Left renal pelvis (tissue), 4 donors: ENCODE measurements around the gene FBXW12. TPM values are rescaled to one million over a fixed set of nuclear protein-coding genes. Genes with fewer than 3 reads are reported as not detected.
"Not testable (repeated sequence)": the region's sequence is repeated elsewhere in the genome, so short reads cannot be mapped to it uniquely, and the experiment has no call there.

Source experiments
- DNase-seq, 4 donors: peaks; one replicate each; pipeline ENCODE4 v3.0.0-alpha.2; 2013; ENCODE audit warnings: low read depth in 4 of 4, low spot score in 3 of 4
- polyA plus RNA-seq, 4 donors: library from polyadenylated mRNA; unstranded; fragments of 120-200 nt; gene quantifications; one replicate each; pipeline ENCODE4 v1.2.1, GENCODE V29; 2013; ENCODE audit not compliant: insufficient read length in 4 of 4

The FBXW12 gene
- polyA plus RNA-seq: under 1 TPM; 0.08 to 0.84 (median 0.50) TPM

- DNase-seq: no peak
Observed at GRCh38 chr3:48371651-48372376, at the start of gene FBXW12. Gene FBXW12, plus strand, starts transcription at chr3:48372219. Its CDS starts 549 bp downstream, at chr3:48372768.

GRCh38 chr3:48331706-48332435, 40.1 kb upstream of the FBXW12 start:
- DNase-seq: not testable (repeated sequence)

- not testable (repeated sequence) for DNase-seq
Observed at GRCh38 chr3:48333346-48334245, 38.4 kb upstream of the FBXW12 start, which contains the start of gene SPINK8. Gene SPINK8, minus strand, starts transcription at chr3:48333661. Its CDS starts 5,320 bp downstream, at chr3:48328341.

- DNase-seq: no peak
Observed at GRCh38 chr3:48334605-48335004, 37.4 kb upstream of the FBXW12 start.

GRCh38 chr3:48335286-48335685, 36.7 kb upstream of the FBXW12 start:
- DNase-seq: not testable (repeated sequence)

- not testable (repeated sequence) for DNase-seq
Observed at GRCh38 chr3:48337536-48337935, 34.5 kb upstream of the FBXW12 start.

- no peak for DNase-seq
Observed at GRCh38 chr3:48338635-48339034, 33.4 kb upstream of the FBXW12 start.

- no peak for DNase-seq
Observed at GRCh38 chr3:48343432-48343831, 28.6 kb upstream of the FBXW12 start.

GRCh38 chr3:48344867-48345507, 27.0 kb upstream of the FBXW12 start:
- no peak for DNase-seq

- no peak for DNase-seq
Observed at GRCh38 chr3:48345946-48346572, 26.0 kb upstream of the FBXW12 start.

GRCh38 chr3:48347500-48347899, 24.5 kb upstream of the FBXW12 start:
- DNase-seq: no peak

- no peak for DNase-seq
Observed at GRCh38 chr3:48352546-48352945, 19.5 kb upstream of the FBXW12 start.

- no peak for DNase-seq
Observed at GRCh38 chr3:48353987-48354386, 18.0 kb upstream of the FBXW12 start.

GRCh38 chr3:48356419-48356818, 15.6 kb upstream of the FBXW12 start:
- no peak for DNase-seq

GRCh38 chr3:48361928-48362327, 10.1 kb upstream of the FBXW12 start:
- DNase-seq: no peak

GRCh38 chr3:48364840-48365239, 7.2 kb upstream of the FBXW12 start:
- DNase-seq: no peak

GRCh38 chr3:48367201-48367600, 4.8 kb upstream of the FBXW12 start:
- DNase-seq: no peak

GRCh38 chr3:48369693-48370332, 2.2 kb upstream of the FBXW12 start:
- no peak for DNase-seq

GRCh38 chr3:48370333-48370713, 1.7 kb upstream of the FBXW12 start:
- no peak for DNase-seq
